Placental pericyte (primary cell): ENCODE measurements around the gene MSX1. TPM values are rescaled to one million over a fixed set of nuclear protein-coding genes. Genes with fewer than 3 reads are reported as not detected.

ENCODE experiments used
- total RNA-seq: library from RNA; depleted of rRNA; stranded (reverse); fragments of >200 nt; gene quantifications from 2 replicates; pipeline ENCODE4 v1.2.3, GENCODE V29; 2012

The MSX1 gene
- total RNA-seq: 3.3 and 18.5 TPM in 2 replicates

GRCh38 chr4:4859325-4859798, at the start of gene MSX1:
Gene MSX1, plus strand, starts transcription at chr4:4859665. Its CDS starts 235 bp downstream, at chr4:4859900.

Other genes with a start within 250 kb of the MSX1 start
- 2.8 TPM in 1 of 2 replicates, not detected in the other for gene CYTL1, start 159.8 kb downstream of the MSX1 start, total RNA-seq
- gene STK32B, start 191.8 kb downstream of the MSX1 start, total RNA-seq: 1.3 and 2.7 TPM in 2 replicates